HCT116 (cell line): ENCODE data around the gene NPAS4. TPM values are rescaled to one million over a fixed set of nuclear protein-coding genes. Genes with fewer than 3 reads are reported as not detected.

ENCODE experiments used
- ATAC-seq: fragments of 200-7000 bp; cut with Tn5 transposase; 2 replicates; pipeline ENCODE4 v1.9.1; 2020; ENCODE audit warnings: mild to moderate bottlenecking, moderate library complexity
- BruUV-seq: library from RNA; stranded (reverse); fragments of 400-500 nt; replicated peaks from 2 replicates; lab custom pipeline; 2021; lab: Mats Ljungman, UMichigan
- CTCF ChIA-PET: fragments of 300-600 bp; sonication (Branson Sonifier 250); formaldehyde crosslinking; loops from one replicate; lab custom pipeline; 2021; ENCODE audit warnings: antibody characterized with exemption; lab: Charles Lee
- POLR2A ChIA-PET: fragments of 300-600, 350-600 bp; sonication (Branson Sonifier 250); formaldehyde crosslinking; loops from one replicate; lab custom pipeline; 2021; ENCODE audit warnings: antibody characterized with exemption; lab: Charles Lee
- RAD21 ChIA-PET, 2 experiments: fragments of 300-600 bp; sonication (Branson Sonifier 250); formaldehyde crosslinking; loops; one replicate each; lab custom pipeline; 2023; ENCODE audit warnings: low total read pairs in 2 of 2; ENCODE audit not compliant: uncharacterized antibody in 2 of 2, unreplicated experiment in 2 of 2, low non-redundant PET in 1 of 2; lab: Charles Lee
- DNase-seq: peaks from one replicate; pipeline ENCODE4 v3.0.0-alpha.2; 2010; ENCODE audit warnings: low read depth, low spot score
- H2AFZ ChIP-seq: fragments of 200-600 bp; shearing (Covaris generic), sonication (generic); 2 replicates; pipeline ENCODE4 v1.6.1; 2017; ENCODE audit warnings: low read depth, mixed run types, mixed read lengths, antibody characterized with exemption, low read length; ENCODE audit not compliant: poor library complexity, severe bottlenecking
- H3K27ac ChIP-seq: 2 replicates; pipeline ENCODE4 v1.5.1; 2012; ENCODE audit warnings: low read depth, low read length
- H3K27me3 ChIP-seq: fragments of 200-600 bp; sonication (generic); 2 replicates; pipeline ENCODE4 v1.6.1; 2016; ENCODE audit warnings: mixed run types, low read length, mixed read lengths; ENCODE audit not compliant: insufficient read depth
- H3K36me3 ChIP-seq, 2 experiments: fragments of 200-500 bp in 1 of 2; fragments of 200-600 bp in 1 of 2; sonication (Bioruptor generic) in 1 of 2; sonication (generic) in 1 of 2; 2 replicates each; pipeline versions ENCODE4 v1.5.1 to v1.6.1; 2014 to 2016; ENCODE audit warnings: low read length in 2 of 2, inconsistent platforms in 1 of 2, mixed read lengths in 1 of 2, mixed run types in 1 of 2; ENCODE audit not compliant: insufficient read depth in 2 of 2, control insufficient read depth in 1 of 2
- H3K4me1 ChIP-seq, 2 experiments: fragments of 200-600 bp in 1 of 2; sonication (generic) in 1 of 2; 2 replicates each; pipeline versions ENCODE4 v1.5.1 to v1.6.1; 2012 to 2017; ENCODE audit warnings: low read length in 2 of 2, inconsistent platforms in 1 of 2, mild to moderate bottlenecking in 1 of 2, mixed read lengths in 1 of 2, mixed run types in 1 of 2, moderate library complexity in 1 of 2; ENCODE audit not compliant: insufficient read depth in 2 of 2, control insufficient read depth in 1 of 2
- H3K4me2 ChIP-seq: fragments of 200-600 bp; sonication (generic); 2 replicates; pipeline ENCODE4 v1.6.1; 2017; ENCODE audit warnings: mixed run types, low read length, mixed read lengths
- H3K4me3 ChIP-seq, 2 experiments: fragments of 200-600 bp in 1 of 2; sonication (generic) in 1 of 2; replicated peaks in 1 of 2; 2 replicates each; pipeline ENCODE4 v1.5.1; 2011 to 2016; ENCODE audit warnings: low read length in 2 of 2, control low read depth in 1 of 2, low read depth in 1 of 2, mild to moderate bottlenecking in 1 of 2, mixed read lengths in 1 of 2, mixed run types in 1 of 2
- H3K79me2 ChIP-seq: fragments of 200-600 bp; sonication (generic); 2 replicates; pipeline ENCODE4 v1.6.1; 2017; ENCODE audit warnings: mild to moderate bottlenecking, mixed run types, low read length, moderate library complexity, mixed read lengths; ENCODE audit not compliant: insufficient read depth
- H3K9ac ChIP-seq: fragments of 200-600 bp; sonication (generic); 2 replicates; pipeline ENCODE4 v1.6.1; 2016; ENCODE audit warnings: low read length, mixed read lengths
- H3K9me2 ChIP-seq: fragments of 200-600 bp; sonication (generic), shearing (Covaris generic); 2 replicates; pipeline ENCODE4 v1.6.1; 2017; ENCODE audit warnings: mixed run types, mild to moderate bottlenecking, moderate library complexity; ENCODE audit not compliant: insufficient read depth
- H3K9me3 ChIP-seq, 2 experiments: fragments of 200-500 bp in 1 of 2; fragments of 200-600 bp in 1 of 2; sonication (Bioruptor generic) in 1 of 2; sonication (generic) in 1 of 2; 2 replicates each; pipeline ENCODE4 v1.6.1; 2014 to 2017; ENCODE audit warnings: low read length in 2 of 2, mixed read lengths in 2 of 2, inconsistent platforms in 1 of 2, low read depth in 1 of 2, mild to moderate bottlenecking in 1 of 2, mixed run types in 1 of 2, moderate library complexity in 1 of 2; ENCODE audit not compliant: control insufficient read depth in 1 of 2, insufficient read depth in 1 of 2
- H4K20me1 ChIP-seq: fragments of 200-600 bp; sonication (generic), shearing (Covaris generic); 2 replicates; pipeline ENCODE4 v1.6.1; 2017; ENCODE audit warnings: mixed run types, mild to moderate bottlenecking, moderate library complexity; ENCODE audit not compliant: insufficient read depth
- CBX3 ChIP-seq: IDR thresholded peaks from 2 replicates; pipeline ENCODE4 v1.6.1; 2012; ENCODE audit warnings: low read depth
- CEBPB ChIP-seq: IDR thresholded peaks from 2 replicates; pipeline ENCODE4 v1.6.1; 2012; ENCODE audit warnings: low read depth
- ELF1 ChIP-seq: IDR thresholded peaks from 2 replicates; pipeline ENCODE4 v1.6.1; 2012; ENCODE audit warnings: low read depth, borderline replicate concordance
- JUND ChIP-seq: IDR thresholded peaks from 2 replicates; pipeline ENCODE4 v1.6.1; 2012
- RAD21 ChIP-seq: IDR thresholded peaks from 2 replicates; pipeline ENCODE4 v1.6.1; 2012; ENCODE audit warnings: low read depth, mild to moderate bottlenecking
- ZFX ChIP-seq: fragments of 450-650 bp; IDR thresholded peaks from 2 replicates; pipeline ENCODE4 v1.6.1; 2017
- intact Hi-C: fragments of 100-400 bp; cut with micrococcal nuclease; formaldehyde crosslinking; loops from 2 replicates; pipeline ENCODE4 v1.10.0; 2022
- total RNA-seq: library from RNA; stranded (reverse); gene quantifications from one replicate; pipeline ENCODE4 v1.2.1, GENCODE V29; 2021; ENCODE audit not compliant: unreplicated experiment

Gene NPAS4
- total RNA-seq, 1 experiment from 2014 or later: not detected

DNA sequence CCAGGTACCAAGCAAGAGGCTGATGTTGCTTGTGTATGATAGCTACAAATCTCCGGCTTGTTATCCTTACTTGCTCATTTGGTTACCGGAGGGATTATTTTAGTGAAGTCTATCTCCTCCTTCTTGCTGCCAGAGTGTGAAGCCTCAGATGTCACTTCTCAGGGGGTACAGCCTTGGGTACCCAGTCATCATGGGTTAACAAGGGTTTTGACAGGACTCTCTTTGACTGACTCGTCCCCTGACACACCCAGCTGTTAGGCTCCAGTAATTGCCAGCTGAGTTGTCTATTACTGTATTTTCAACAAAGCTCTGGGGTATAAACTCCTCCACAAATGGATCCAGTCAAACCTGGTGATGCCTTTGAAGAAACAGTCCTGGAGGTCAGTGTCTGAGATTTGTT lies 34.0 kb downstream of the NPAS4 start:
- no peaks in the 10 kb centered on the region for H3K36me3 ChIP-seq
- RAD21 ChIA-PET: no interaction called here
- intact Hi-C loops: no loop called here
- no peak overlapping the region for H3K4me3 ChIP-seq
- no peaks in the 10 kb centered on the region for H3K9me2 ChIP-seq
- no TSS peak for BruUV-seq
- CTCF ChIA-PET: no interaction called here
- no peaks in the 10 kb centered on the region for H4K20me1 ChIP-seq
- no peak overlapping the region for H2AFZ ChIP-seq
- DNase-seq (no peak), ATAC-seq (no peak)
- H3K79me2 ChIP-seq: no peaks in the 10 kb centered on the region
- no peak overlapping the region for H3K9ac ChIP-seq
- no peaks in the 10 kb centered on the region for H3K27me3 ChIP-seq
- H3K27ac ChIP-seq: no peak overlapping the region
- no peak for TF ChIP-seq ZFX
- TF ChIP-seq CEBPB: no peak
- TF ChIP-seq RAD21: no peak
- no peak for TF ChIP-seq ELF1
- POLR2A ChIA-PET: interaction anchor here (0.7 kb wide), 1 partner anchor 10 kb away, joined by 3 read pairs; no protein-coding TSS in a partner anchor
- H3K4me2 ChIP-seq: no peak overlapping the region
- H3K4me1 ChIP-seq: peaks cover 0 to 7% of the 10 kb centered on the region in 2 experiments; a peak in 2 of 4 replicates
- H3K9me3 ChIP-seq: no peaks in the 10 kb centered on the region

DNA sequence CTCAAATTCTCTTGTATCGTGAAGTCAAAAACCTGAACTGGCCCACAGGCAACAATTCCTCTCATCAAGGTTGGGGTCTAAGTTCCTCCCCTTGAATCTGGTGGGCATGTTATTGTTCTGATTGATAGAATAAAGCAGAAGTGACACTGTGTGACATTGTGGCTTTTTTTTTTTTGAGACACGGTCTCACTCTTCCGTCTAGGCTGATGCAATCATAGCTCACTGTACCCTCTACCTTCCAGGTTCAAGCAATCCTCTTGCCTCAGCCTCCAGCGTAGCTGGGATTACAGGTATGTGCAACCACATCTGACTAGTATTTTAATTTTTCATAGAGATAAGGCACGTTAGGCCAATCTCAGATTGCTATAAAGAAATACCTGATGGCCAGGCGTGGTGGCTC lies 37.0 kb downstream of the NPAS4 start:
- POLR2A ChIA-PET: interaction anchor here (1.1 kb wide), 2 partner anchors 22 to 380 kb away, joined by 3 read pairs; partner anchors contain the start of gene DPP3
- RAD21 ChIA-PET: no interaction called here
- DNase-seq: no peak

More for the DNA sequence above, 37.0 kb downstream of the NPAS4 start:
- Histone ChIP-seq H3K27ac (no peak overlapping the region), H3K4me2 (no peak overlapping the region), H3K4me1 (peaks cover 0 to 7% of the 10 kb centered on the region in 2 experiments; a peak in 2 of 4 replicates), H3K79me2 (no peaks in the 10 kb centered on the region), H3K9ac (no peak overlapping the region), H3K9me2 (no peaks in the 10 kb centered on the region), H3K27me3 (no peaks in the 10 kb centered on the region), H4K20me1 (no peaks in the 10 kb centered on the region), H3K9me3 (peaks cover under 1 to 3% of the 10 kb centered on the region in 2 experiments; a peak in 1 of 4 replicates), H3K36me3 (no peaks in the 10 kb centered on the region), H3K4me3 (no peak overlapping the region), H2AFZ (no peak overlapping the region)
- CTCF ChIA-PET: no interaction called here
- intact Hi-C loops: no loop called here
- BruUV-seq: no TSS peak
- no peak for ATAC-seq
- TF ChIP-seq CBX3: no peak
- TF ChIP-seq JUND: no peak
